Panc1 (cell line): ENCODE measurements around the gene TMEM63C.

Experiments
- CTCF ChIP-seq: fragments of 450-650 bp; IDR thresholded peaks from 2 replicates; pipeline ENCODE4 v1.5.1; 2017; ENCODE audit warnings: mild to moderate bottlenecking
- POLR2AphosphoS5 ChIP-seq: IDR thresholded peaks from 2 replicates; pipeline ENCODE4 v1.6.1; 2012; ENCODE audit warnings: mild to moderate bottlenecking, low read depth, low read length, moderate library complexity
- SIN3A ChIP-seq: IDR thresholded peaks from 2 replicates; pipeline ENCODE4 v1.6.1; 2012; ENCODE audit warnings: low read depth, mild to moderate bottlenecking, low read length, moderate library complexity, borderline replicate concordance; ENCODE audit not compliant: insufficient read depth

- TF ChIP-seq CTCF (no peak), POLR2AphosphoS5 (no peak), SIN3A (no peak)
Measured at GRCh38 chr14:77208979-77209318, 27.4 kb downstream of the TMEM63C start.
